Neural progenitor cell (in vitro differentiated cells): Measurements from ENCODE around the gene FBXW7. TPM values are rescaled to one million over a fixed set of nuclear protein-coding genes. Genes with fewer than 3 reads are reported as not detected.

ENCODE experiments used
- DNase-seq: peaks from one replicate; pipeline ENCODE4 v3.0.0-alpha.2; 2016; ENCODE audit warnings: low spot score
- H2AFZ ChIP-seq: fragments of 200-600 bp; sonication (generic); replicated peaks from 2 replicates; pipeline ENCODE4 v1.6.1; 2016; ENCODE audit warnings: antibody characterized with exemption
- H3F3A ChIP-seq: fragments of 200-600 bp; sonication (generic); 2 replicates; pipeline ENCODE4 v1.6.1; 2016; ENCODE audit warnings: antibody characterized with exemption, low read depth
- H3K27ac ChIP-seq: fragments of 200-600 bp; sonication (generic); 2 replicates; pipeline ENCODE4 v1.5.1; 2016; ENCODE audit warnings: mild to moderate bottlenecking
- H3K27me3 ChIP-seq: fragments of 200-600 bp; sonication (generic); 2 replicates; pipeline ENCODE4 v1.6.1; 2016; ENCODE audit warnings: mild to moderate bottlenecking, moderate library complexity
- H3K36me3 ChIP-seq: fragments of 200-600 bp; sonication (generic); 2 replicates; pipeline ENCODE4 v1.5.1; 2016
- H3K4me1 ChIP-seq: fragments of 200-600 bp; sonication (generic); 2 replicates; pipeline ENCODE4 v1.6.1; 2016; ENCODE audit warnings: mixed run types
- H3K4me2 ChIP-seq: fragments of 200-600 bp; sonication (generic); 2 replicates; pipeline ENCODE4 v1.6.1; 2016
- H3K4me3 ChIP-seq: fragments of 200-600 bp; sonication (generic); 2 replicates; pipeline ENCODE4 v1.5.1; 2016
- H3K79me2 ChIP-seq: fragments of 200-600 bp; sonication (generic); 2 replicates; pipeline ENCODE4 v1.6.1; 2016; ENCODE audit warnings: low read depth
- H3K9ac ChIP-seq: fragments of 200-600 bp; sonication (generic); 2 replicates; pipeline ENCODE4 v1.6.1; 2016
- H3K9me3 ChIP-seq: fragments of 200-600 bp; sonication (generic); 2 replicates; pipeline ENCODE4 v1.5.1; 2016; ENCODE audit warnings: low read depth
- H4K20me1 ChIP-seq: fragments of 200-600 bp; sonication (generic); 2 replicates; pipeline ENCODE4 v1.6.1; 2016; ENCODE audit warnings: low read depth
- H3K27ac Mint-ChIP-seq: 3 replicates; pipeline ENCODE4 v1.8.0; 2021; ENCODE audit warnings: mixed read lengths
- H3K27me3 Mint-ChIP-seq: 2 replicates; pipeline ENCODE4 v1.8.0; 2022; ENCODE audit warnings: low read depth, mild to moderate bottlenecking, inconsistent platforms, moderate library complexity, mixed read lengths; ENCODE audit not compliant: insufficient read depth
- H3K36me3 Mint-ChIP-seq: 3 replicates; pipeline ENCODE4 v1.8.0; 2021; ENCODE audit warnings: mixed read lengths
- H3K4me1 Mint-ChIP-seq: 3 replicates; pipeline ENCODE4 v1.8.0; 2021; ENCODE audit warnings: mixed read lengths
- H3K4me3 Mint-ChIP-seq: 3 replicates; pipeline ENCODE4 v1.8.0; 2021; ENCODE audit warnings: mild to moderate bottlenecking, moderate library complexity, mixed read lengths
- H3K9me3 Mint-ChIP-seq: 3 replicates; pipeline ENCODE4 v1.8.0; 2020; ENCODE audit warnings: mixed read lengths
- CTCF ChIP-seq: fragments of 200-600 bp; sonication (generic); IDR thresholded peaks from 2 replicates; pipeline ENCODE4 v1.5.1; 2017; ENCODE audit warnings: antibody characterized with exemption, mild to moderate bottlenecking
- EZH2 ChIP-seq: fragments of 200-600 bp; sonication (generic); IDR thresholded peaks from 2 replicates; pipeline ENCODE4 v1.6.1; 2017; ENCODE audit warnings: antibody characterized with exemption, mild to moderate bottlenecking, moderate library complexity
- EZH2phosphoT487 ChIP-seq: fragments of 200-600 bp; sonication (generic); IDR thresholded peaks from 2 replicates; pipeline ENCODE4 v1.6.1; 2017; ENCODE audit warnings: antibody characterized with exemption
- total RNA-seq: library from RNA; depleted of rRNA; stranded (reverse); fragments of >200 nt; gene quantifications from 2 replicates; pipeline ENCODE4 v1.2.3, GENCODE V29; 2015; ENCODE audit warnings: low replicate concordance

The FBXW7 gene
- total RNA-seq, 1 donor from 2014 or later: 43.9 TPM

DNA sequence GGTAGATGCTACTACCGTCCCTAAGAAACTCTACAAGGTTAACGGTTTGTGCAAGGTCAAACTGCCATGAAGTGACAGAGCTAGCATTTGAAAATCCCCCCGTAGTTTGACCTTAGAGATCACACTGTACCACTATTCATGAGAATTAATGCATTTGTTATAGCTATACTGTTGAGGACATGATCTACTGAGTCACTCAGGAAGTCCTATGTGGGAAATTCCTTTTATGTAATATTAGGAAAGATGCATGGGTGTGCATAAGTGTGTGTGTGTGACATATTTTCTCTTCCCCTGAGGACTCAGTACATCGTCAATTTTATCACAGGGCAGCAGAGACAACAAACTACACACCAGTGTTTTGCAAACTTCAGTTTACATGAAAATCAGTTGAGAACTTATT, 141.1 kb downstream of the FBXW7 start:
- TF ChIP-seq EZH2phosphoT487 (no peak), CTCF (no peak), EZH2 (no peak)

DNA sequence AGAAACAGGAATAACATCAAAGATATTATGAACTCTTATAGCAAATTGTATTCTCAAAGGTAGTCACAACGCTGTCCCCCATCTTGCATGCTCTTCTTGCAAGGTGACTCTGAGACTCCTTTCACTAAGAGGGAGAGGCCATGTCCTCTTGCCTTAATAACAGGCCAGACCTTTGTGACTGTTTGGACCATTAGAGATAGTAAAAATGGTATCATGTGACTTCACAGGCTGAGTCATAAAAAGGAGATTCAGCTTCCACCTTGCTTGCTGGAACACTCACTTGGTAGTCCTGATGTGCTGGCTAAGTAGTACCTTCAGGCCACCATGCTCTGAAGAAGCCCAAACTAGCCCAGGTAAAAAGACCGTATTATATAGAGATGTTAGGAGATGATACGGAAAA, 143.8 kb downstream of the FBXW7 start:
- no peaks in the 10 kb centered on the region for H3K9me3 ChIP-seq
- no peaks in the 10 kb centered on the region for H3K4me1 ChIP-seq
- no peaks in the 10 kb centered on the region for H3K27me3 ChIP-seq
- Mint-ChIP-seq H3K27me3 (no peaks in the 10 kb centered on the region), H3K36me3 (no peaks in the 10 kb centered on the region), H3K4me1 (no peaks in the 10 kb centered on the region), H3K27ac (no peak overlapping the region), H3K9me3 (no peaks in the 10 kb centered on the region), H3K4me3 (no peak overlapping the region)
- H3K4me2 ChIP-seq: no peak overlapping the region
- H2AFZ ChIP-seq: no peak overlapping the region
- H3K36me3 ChIP-seq: no peaks in the 10 kb centered on the region
- no peak for DNase-seq
- H3K9ac ChIP-seq: no peak overlapping the region
- H3K4me3 ChIP-seq: no peak overlapping the region
- H3K27ac ChIP-seq: no peak overlapping the region
- H3F3A ChIP-seq: no peaks in the 10 kb centered on the region
- H4K20me1 ChIP-seq: peaks cover 5% of the 10 kb centered on the region
- TF ChIP-seq EZH2 (no peak), CTCF (no peak), EZH2phosphoT487 (no peak)
- H3K79me2 ChIP-seq: peaks cover 6% of the 10 kb centered on the region

More for the DNA sequence above, 141.1 kb downstream of the FBXW7 start:
- no peak overlapping the region for H2AFZ ChIP-seq
- Mint-ChIP-seq H3K27me3 (peaks cover under 1% of the 10 kb centered on the region), H3K4me3 (no peak overlapping the region), H3K4me1 (no peaks in the 10 kb centered on the region), H3K9me3 (no peaks in the 10 kb centered on the region), H3K27ac (no peak overlapping the region), H3K36me3 (no peaks in the 10 kb centered on the region)
- H3K4me3 ChIP-seq: no peak overlapping the region
- peaks cover 5% of the 10 kb centered on the region for H4K20me1 ChIP-seq
- DNase-seq: no peak
- no peak overlapping the region for H3K27ac ChIP-seq
- no peaks in the 10 kb centered on the region for H3K9me3 ChIP-seq
- no peaks in the 10 kb centered on the region for H3K27me3 ChIP-seq
- H3K9ac ChIP-seq: no peak overlapping the region
- H3K79me2 ChIP-seq: peaks cover 6% of the 10 kb centered on the region
- no peaks in the 10 kb centered on the region for H3K4me1 ChIP-seq
- no peaks in the 10 kb centered on the region for H3F3A ChIP-seq
- H3K4me2 ChIP-seq: no peak overlapping the region
- no peaks in the 10 kb centered on the region for H3K36me3 ChIP-seq

DNA sequence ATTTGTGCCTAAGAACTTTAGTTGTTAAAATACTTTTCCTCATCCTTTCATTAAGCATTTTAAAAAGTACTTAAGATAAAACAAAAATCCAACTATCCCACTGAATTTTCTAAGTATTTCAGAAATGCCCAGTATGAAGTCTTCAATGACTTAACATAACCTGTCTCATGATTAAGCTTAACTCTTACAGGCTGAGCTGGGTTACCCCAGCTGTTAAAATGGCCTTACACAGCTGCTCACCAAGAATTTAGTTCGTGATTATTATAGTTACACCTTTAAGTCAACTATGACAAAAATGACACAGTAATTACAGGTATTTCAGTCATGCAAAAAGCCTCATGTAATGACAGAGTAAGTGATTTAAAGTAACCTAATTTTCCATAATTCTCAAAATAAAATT, 145.7 kb downstream of the FBXW7 start:
- TF ChIP-seq CTCF (no peak), EZH2phosphoT487 (no peak), EZH2 (no peak)
- DNase-seq: no peak
- H3K36me3 ChIP-seq: no peaks in the 10 kb centered on the region
- H3K4me1 Mint-ChIP-seq: no peaks in the 10 kb centered on the region
- peaks cover 6% of the 10 kb centered on the region for H3K79me2 ChIP-seq
- H3K9ac ChIP-seq: no peak overlapping the region
- no peak overlapping the region for H3K4me3 ChIP-seq
- H2AFZ ChIP-seq: no peak overlapping the region
- H3K36me3 Mint-ChIP-seq: no peaks in the 10 kb centered on the region
- H3K27ac ChIP-seq: no peak overlapping the region
- peaks cover 5% of the 10 kb centered on the region for H4K20me1 ChIP-seq
- no peaks in the 10 kb centered on the region for H3K27me3 Mint-ChIP-seq
- H3K4me1 ChIP-seq: no peaks in the 10 kb centered on the region
- H3K27ac Mint-ChIP-seq: no peak overlapping the region
- no peaks in the 10 kb centered on the region for H3K27me3 ChIP-seq
- H3K9me3 Mint-ChIP-seq: no peaks in the 10 kb centered on the region
- no peaks in the 10 kb centered on the region for H3K9me3 ChIP-seq
- no peak overlapping the region for H3K4me2 ChIP-seq
- no peak overlapping the region for H3K4me3 Mint-ChIP-seq
- H3F3A ChIP-seq: no peaks in the 10 kb centered on the region

DNA sequence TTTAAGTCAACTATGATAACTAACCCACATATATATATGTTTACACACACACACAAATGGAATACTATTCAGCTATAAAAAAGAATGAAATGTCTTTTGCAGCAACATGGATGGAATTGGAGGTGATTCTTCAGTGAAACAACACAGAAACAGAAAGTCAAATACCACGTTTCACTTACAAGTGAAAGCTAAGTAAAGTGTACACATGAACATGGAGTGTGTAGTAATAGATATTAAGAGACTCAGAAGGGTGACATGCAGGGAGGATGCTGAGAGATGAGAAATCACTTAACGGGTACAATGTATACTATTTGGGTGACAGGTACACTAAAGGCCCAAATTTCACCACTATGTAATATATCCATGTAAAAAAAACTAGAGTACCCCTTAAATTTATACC, 146.5 kb downstream of the FBXW7 start:
- DNase-seq: no peak
- Mint-ChIP-seq H3K27me3 (no peaks in the 10 kb centered on the region), H3K9me3 (no peaks in the 10 kb centered on the region), H3K4me1 (no peaks in the 10 kb centered on the region), H3K36me3 (no peaks in the 10 kb centered on the region), H3K4me3 (no peak overlapping the region), H3K27ac (no peak overlapping the region)
- Histone ChIP-seq H3K9ac (no peak overlapping the region), H3K4me2 (no peak overlapping the region), H3K36me3 (no peaks in the 10 kb centered on the region), H4K20me1 (no peaks in the 10 kb centered on the region), H3K4me1 (no peaks in the 10 kb centered on the region), H3F3A (no peaks in the 10 kb centered on the region), H2AFZ (no peak overlapping the region), H3K79me2 (peaks cover 6% of the 10 kb centered on the region), H3K27ac (no peak overlapping the region), H3K9me3 (no peaks in the 10 kb centered on the region), H3K4me3 (no peak overlapping the region), H3K27me3 (no peaks in the 10 kb centered on the region)
- TF ChIP-seq EZH2phosphoT487 (no peak), CTCF (no peak), EZH2 (no peak)
